ENCODE measurements around the gene AKT1.
"Not testable (repeated sequence)": the region's sequence is repeated elsewhere in the genome, so short reads cannot be mapped to it uniquely, and the experiment has no call there.

AKT1 gene

GRCh38 chr14:104751539-104752422, 43.8 kb downstream of the AKT1 start:
- FAIRE-seq, result no peak

GRCh38 chr14:104750753-104751057, 44.8 kb downstream of the AKT1 start:
- FAIRE-seq, result not testable (repeated sequence)

GRCh38 chr14:104750056-104750752, 45.3 kb downstream of the AKT1 start:
- no peak for FAIRE-seq

GRCh38 chr14:104749111-104749649, 46.4 kb downstream of the AKT1 start:
- FAIRE-seq, result no peak

DNA sequence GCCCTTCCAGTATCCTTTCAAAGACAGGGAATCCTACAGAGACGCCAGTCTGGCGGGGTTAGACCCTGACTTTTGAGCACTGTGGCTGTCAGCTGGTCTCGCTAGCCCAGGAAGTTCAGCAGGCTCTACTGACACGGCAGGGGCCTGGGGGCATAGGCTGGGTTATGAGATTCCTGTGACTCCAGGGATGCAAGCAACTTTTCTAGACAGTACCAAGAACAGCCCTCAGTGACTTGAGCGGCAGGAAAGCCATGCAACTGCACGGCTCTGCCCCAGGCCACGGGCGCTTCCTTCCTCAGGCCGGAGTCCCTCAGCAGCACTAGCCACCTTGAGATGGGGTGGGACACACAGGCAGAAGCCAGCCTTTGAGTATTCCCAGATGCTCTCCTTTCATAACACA, 47.7 kb downstream of the AKT1 start:
- FAIRE-seq, result no peak

GRCh38 chr14:104746934-104747481, 48.5 kb downstream of the AKT1 start:
- FAIRE-seq, result no peak

- FAIRE-seq, result no peak
Observed at GRCh38 chr14:104746071-104746545, 49.4 kb downstream of the AKT1 start.

GRCh38 chr14:104745431-104745830, 50.1 kb downstream of the AKT1 start:
- no peak for FAIRE-seq

DNA sequence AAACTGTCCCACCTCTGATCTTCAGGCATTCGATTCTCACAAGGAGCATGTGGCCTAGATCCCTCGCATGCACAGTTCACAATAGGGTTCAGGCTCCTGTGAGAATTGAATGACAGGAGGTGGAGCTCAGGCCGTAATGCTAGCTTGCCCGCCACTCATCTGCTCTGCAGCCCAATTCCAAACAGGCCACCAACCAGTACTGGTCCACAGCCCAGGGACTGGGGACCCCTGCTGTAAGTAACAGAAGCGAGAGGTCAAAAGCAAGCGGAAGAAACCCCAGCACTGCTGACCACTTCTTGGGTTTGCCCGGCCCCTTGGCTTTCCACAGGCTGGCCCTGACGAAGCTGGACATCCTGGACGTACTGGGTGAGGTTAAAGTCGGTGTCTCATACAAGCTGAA, 51.1 kb downstream of the AKT1 start:
- FAIRE-seq, result no peak

- no peak for FAIRE-seq
Observed at GRCh38 chr14:104743461-104744380, 51.8 kb downstream of the AKT1 start.

DNA sequence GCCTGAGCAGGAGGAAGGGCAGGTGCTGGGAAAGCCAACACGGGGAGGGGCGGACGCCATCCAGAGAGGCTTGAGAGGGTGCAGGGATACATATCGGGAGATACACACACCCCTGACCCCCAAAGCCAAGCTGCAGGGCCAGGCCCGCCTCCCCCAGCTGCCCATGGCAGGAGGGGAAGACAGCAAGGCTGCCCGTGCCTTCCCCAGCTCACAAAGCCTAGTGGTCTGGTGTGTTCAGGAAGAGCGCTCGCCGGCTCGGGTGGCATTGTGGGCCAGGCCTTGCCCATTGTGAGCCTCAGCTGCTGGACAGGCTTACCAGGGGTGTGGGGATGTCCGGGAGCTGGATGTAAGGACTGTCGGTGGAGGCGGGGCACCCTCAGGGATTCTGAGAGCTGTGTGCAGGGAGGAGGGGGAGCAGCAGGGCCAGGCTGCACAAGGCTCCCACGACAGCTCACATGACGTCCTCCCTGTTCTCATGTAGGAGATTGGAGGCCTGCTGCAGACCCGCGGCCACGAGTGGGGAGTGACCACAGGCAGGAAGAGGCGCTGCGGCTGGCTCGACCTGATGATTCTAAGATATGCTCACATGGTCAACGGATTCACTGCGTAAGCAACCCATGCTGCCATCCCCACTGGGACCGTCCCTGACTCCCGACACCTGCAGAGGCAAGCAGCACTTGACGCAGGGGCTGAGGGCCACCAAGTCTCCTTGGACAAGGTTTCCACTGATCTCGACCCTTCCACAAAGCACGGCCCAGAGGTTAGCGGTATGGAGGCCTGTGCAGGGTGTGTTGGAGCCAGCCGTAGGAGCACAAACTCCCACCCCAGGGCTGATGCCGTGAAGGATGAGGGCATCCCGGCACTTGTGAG, 52.7 kb downstream of the AKT1 start:
- no peak for FAIRE-seq

DNA sequence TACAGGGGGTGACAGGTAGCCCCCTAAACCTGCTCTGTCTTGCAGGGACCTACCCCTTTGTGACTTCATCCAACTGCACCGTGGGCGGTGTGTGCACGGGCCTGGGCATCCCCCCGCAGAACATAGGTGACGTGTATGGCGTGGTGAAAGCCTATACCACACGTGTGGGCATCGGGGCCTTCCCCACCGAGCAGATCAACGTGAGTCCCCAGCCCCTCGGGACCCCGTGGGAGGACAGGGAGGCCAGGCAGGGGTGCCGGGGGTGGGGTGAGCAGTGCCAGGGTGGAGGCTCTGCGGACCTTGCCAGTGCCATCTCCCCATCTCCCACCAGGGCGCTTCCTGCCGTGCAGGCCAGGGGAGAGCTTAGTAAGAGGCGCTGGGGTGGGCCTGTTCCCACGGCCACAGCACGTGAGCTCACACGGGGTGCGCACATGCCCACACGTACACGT, 53.7 kb downstream of the AKT1 start:
- no peak for FAIRE-seq

DNA sequence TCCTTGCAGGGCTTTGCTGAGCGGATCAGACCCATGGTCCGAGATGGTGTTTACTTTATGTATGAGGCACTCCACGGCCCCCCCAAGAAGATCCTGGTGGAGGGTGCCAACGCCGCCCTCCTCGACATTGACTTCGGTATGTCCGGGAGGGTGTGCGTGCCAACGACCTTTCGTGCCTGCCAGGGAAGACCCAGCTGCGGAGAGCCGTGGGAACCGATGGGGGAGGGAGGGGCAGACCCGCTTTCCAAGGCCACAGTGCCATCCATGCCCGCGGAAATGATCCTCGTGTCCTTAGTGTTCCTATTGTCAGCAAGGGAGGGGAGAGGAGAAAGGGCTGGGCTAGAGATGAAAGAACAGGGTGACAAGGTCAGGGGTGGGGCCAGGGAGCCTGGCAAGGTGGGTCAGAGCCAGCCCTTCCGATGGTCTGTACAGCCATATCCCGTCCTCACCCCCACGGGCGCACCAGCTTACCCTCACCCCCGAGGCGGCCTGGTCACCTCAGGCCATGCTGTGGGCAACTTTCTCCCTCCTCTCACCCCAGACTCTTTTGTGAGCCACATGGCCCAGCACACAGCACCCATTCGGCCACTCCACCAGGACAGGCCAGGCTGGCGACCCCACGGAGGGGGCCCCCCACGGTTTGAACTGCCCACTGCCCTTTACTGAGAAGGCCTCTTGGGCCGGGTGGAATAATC, 54.3 kb downstream of the AKT1 start:
- no peak for FAIRE-seq

GRCh38 chr14:104739546-104740516, 55.7 kb downstream of the AKT1 start:
- no peak for FAIRE-seq

DNA sequence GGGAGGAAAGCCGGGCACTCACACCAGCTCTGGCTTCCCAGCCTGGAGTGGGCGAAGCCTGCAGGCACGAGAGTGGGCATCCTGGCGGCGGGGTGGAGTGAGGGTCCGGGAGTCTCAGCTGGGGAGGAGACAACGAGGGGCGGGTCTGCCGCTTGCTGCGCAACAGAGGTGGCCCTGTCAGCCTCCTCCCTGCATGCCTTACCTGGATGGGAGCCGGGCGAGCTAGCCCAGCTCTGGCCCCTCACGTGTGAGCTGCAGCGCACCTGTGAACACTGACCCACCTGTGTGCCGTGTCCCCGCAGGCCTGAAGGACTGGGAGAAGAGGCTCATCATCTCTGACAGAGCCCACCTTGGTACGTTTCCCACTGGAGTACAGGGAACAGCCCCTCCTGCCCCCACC, 56.5 kb downstream of the AKT1 start:
- FAIRE-seq, result no peak

GRCh38 chr14:104738375-104739019, 57.1 kb downstream of the AKT1 start:
- no peak for FAIRE-seq

DNA sequence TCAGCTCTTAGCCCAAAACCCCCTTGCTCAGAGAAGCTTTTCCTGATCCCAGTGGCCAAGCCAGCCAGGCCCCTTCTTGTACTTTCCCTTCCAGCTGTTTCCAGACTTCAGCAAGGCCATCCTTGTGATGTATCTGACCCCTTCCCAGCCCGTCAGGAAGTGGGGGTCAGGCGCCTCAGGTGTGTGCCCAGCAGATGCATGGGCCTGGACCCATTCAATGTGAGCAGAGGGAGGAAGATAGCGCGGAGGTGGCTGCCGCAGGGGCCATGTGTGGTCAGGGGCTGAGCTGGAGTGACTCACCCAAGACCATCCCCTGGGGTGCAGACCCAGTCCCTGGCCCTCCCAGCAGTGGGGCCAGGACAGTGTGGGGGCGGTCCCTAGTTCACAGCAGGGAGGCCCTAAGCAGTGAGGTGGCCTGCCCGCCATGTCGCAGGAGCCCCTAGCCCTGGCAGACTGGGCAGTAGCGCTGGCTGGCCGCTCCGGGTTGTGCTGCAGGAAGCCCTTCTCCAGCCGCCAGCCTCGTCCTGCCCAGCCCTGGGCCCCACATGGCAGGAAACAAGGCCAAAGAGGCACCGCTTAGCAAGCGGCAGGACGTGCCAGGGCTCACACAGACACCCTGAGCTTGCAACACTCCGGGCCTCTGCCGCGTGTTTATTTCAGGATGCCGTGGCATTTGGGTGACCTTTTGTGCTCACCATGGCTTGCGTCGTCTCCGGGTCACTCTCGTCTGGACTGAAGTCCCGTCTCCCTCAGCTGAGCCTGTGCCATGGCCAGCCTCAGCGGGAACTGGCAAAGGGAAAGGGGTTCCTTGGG, 59.5 kb downstream of the AKT1 start:
- no peak for FAIRE-seq
